D721Med (cell line): ENCODE data around the gene PVR.
"Not testable (repeated sequence)": the region's sequence is repeated elsewhere in the genome, so short reads cannot be mapped to it uniquely, and the experiment has no call there.

Experiments
- DNase-seq: peaks from one replicate; pipeline ENCODE4 v3.0.0; 2011; ENCODE audit warnings: low spot score; ENCODE audit not compliant: insufficient read length
- FAIRE-seq: peaks from 2 replicates; lab custom pipeline; 2011; peaks lifted over from hg19 to GRCh38; lab: Jason Lieb, UNC
- CTCF ChIP-seq: IDR thresholded peaks from 2 replicates; pipeline ENCODE4 v1.5.1; 2012; ENCODE audit warnings: mild to moderate bottlenecking, control low read depth; ENCODE audit not compliant: insufficient read depth; ENCODE audit errors: missing control alignments

PVR gene

GRCh38 chr19:44603201-44603945, 40.3 kb upstream of the PVR start:
- no peak for TF ChIP-seq CTCF
- FAIRE-seq (no peak), DNase-seq (no peak)

GRCh38 chr19:44604241-44604640, 39.5 kb upstream of the PVR start:
- TF ChIP-seq CTCF: no peak
- FAIRE-seq: no peak
- DNase-seq: no peak

- DNase-seq (no peak), FAIRE-seq (no peak)
- no peak for TF ChIP-seq CTCF
Measured at GRCh38 chr19:44605547-44605946, 38.2 kb upstream of the PVR start.

GRCh38 chr19:44607049-44607448, 36.7 kb upstream of the PVR start:
- no peak for TF ChIP-seq CTCF
- FAIRE-seq (no peak), DNase-seq (no peak)

DNA sequence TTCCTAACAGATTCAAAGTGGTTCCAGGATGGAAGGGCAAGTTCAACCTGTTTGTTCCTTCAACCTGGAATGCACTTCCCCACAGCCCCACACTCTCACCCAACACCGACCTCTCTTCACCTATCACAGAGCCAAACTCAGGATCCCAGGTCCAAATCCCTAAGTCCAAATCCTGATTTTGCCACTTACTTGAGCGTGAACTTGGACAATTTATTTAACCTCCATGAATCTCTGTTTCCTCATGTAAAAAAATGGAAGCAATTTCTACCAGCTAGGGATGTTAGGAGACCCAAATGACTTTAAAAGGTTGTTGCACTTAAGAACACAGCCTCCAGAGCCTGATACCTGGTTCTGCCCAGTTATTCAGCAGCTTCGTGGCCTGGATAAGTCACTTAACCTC, 35.8 kb upstream of the PVR start:
- DNase-seq (no peak), FAIRE-seq (no peak)
- TF ChIP-seq CTCF: no peak

- FAIRE-seq: no peak
- no peak for TF ChIP-seq CTCF
- no peak for DNase-seq
Measured at GRCh38 chr19:44608391-44608821, 35.3 kb upstream of the PVR start.

DNA sequence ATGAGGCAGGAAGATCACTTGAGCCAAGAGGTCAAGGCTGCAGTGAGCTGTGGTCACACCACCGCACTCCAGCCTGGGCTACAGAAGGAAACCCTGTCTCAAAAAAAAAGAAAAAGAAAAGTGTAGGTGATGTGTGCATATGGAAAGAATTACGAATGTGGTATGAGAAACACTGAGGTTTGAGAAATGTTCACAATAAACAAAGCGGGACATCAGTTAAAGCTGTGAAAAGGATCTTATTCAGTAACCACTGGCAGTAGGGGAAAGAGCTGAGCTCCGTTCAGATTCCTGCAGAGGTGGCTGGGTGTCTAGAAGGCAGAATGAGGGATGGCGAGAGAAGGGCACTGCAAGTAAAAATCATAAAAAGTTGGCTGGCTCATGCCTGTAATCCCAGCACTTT, 34.5 kb upstream of the PVR start:
- FAIRE-seq: no peak
- DNase-seq: no peak
- TF ChIP-seq CTCF: no peak

- DNase-seq, FAIRE-seq: not testable (repeated sequence)
Measured at GRCh38 chr19:44610497-44610896, 33.2 kb upstream of the PVR start.
